ENCODE results near the gene KLF6.

Gene KLF6

DNA sequence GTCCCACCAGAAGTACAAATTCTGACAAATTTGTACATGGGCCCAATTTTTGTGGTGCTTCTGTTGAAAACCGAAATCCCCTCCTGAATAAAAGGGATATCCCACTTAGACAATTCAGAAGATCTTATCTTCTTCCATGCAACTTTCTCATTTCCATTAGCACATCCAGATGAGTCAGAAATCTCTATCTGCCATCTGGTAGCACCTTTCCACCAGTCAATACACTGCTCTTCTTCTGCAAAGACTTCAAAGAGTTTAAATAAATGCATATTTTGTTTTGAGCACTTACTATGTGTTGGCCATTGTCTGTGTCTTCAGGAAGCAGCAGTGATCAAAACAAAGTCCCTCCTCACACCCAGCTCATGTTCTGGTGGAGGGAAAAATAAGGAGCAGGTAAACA lies 12.7 kb upstream of the KLF6 start:
- TF ChIP-seq, protein P1, sequence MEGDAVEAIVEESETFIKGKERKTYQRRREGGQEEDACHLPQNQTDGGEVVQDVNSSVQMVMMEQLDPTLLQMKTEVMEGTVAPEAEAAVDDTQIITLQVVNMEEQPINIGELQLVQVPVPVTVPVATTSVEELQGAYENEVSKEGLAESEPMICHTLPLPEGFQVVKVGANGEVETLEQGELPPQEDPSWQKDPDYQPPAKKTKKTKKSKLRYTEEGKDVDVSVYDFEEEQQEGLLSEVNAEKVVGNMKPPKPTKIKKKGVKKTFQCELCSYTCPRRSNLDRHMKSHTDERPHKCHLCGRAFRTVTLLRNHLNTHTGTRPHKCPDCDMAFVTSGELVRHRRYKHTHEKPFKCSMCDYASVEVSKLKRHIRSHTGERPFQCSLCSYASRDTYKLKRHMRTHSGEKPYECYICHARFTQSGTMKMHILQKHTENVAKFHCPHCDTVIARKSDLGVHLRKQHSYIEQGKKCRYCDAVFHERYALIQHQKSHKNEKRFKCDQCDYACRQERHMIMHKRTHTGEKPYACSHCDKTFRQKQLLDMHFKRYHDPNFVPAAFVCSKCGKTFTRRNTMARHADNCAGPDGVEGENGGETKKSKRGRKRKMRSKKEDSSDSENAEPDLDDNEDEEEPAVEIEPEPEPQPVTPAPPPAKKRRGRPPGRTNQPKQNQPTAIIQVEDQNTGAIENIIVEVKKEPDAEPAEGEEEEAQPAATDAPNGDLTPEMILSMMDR (IDR thresholded peaks at IDR 0.05; ENCODE audit: insufficient read depth, missing control alignments) = no peak
- DNase-seq (ENCODE audit: insufficient read length, low spot score) (no peak), FAIRE-seq (no peak)

DNA sequence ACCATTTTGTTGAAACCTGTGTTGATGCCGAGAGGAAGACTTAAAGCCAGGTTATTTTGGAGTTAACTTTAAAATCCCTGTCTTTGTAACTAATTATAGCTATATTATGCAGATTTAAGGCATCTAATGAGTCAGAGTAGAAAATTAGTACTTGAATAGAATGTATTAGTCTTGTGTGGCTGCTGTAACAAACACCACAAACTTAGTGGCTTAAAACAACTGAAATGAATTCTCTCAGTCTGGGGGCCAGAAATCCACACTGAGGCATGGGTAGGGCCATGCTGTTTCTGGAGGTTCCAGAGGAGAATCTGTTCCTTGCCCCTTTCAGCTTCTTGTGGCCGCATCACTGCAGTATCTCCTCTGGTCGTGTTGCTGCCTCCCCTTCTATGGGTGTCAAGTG lies 8.5 kb upstream of the KLF6 start:
- FAIRE-seq = no peak
- TF ChIP-seq, protein P1 (IDR thresholded peaks at IDR 0.05; ENCODE audit: insufficient read depth, missing control alignments) = no peak
- DNase-seq (ENCODE audit: insufficient read length, low spot score) = no peak

DNA sequence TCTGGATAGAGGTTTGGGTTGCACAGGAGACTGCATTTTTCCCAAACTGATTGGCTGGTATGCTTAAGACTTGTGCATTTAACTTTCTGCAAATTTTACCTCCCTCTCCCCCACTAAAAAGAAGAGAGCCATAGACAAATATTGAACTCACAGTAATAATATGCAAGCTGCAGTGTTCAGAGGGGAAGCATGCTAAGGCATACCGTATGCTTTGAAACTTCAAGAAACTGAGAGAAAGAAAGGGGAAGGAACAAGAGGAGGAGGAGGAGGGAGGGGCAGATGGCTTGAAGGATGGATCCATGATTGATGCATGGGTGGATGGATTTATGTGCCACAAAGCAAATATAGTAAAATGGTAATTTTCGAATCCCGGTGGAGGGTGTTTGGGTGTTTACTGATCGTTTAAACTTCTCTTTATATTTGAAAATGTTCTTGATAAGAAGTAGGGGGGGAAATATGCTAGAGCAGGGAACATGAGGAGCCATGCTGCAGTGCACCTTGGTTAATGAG lies 7.8 kb upstream of the KLF6 start:
- TF ChIP-seq, protein P1 (IDR thresholded peaks at IDR 0.05; ENCODE audit: insufficient read depth, missing control alignments) = no peak

DNA sequence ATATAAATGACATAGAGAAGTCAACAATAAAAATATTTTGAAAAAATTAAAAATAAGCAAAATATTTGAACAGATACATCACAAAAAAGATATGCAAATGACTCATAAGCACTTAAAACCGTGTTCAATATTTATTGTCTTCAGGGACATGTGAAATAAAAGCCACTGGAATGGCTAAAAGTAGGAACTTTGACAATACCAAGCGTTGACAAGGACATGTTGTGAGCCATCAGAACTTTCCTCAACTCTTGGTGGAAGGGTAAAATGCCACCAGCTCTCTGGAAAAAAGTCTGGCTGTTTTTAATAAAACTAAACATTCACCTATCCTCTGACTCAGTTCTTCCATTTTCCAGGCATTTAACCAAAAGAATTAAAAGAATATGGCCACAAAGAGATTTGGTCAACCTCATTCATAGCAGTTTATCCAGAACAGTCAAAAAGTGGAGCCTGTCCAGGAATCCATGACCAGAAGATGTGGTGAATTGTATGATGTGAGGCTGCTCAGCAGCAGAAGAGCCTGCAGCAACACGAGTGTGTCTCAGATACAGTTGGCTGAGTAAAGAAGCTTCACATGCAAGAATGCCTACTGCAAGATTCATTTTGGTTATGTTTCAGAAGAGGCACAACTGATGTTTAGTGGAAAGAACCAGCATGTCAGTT lies 7.1 kb upstream of the KLF6 start:
- no peak for FAIRE-seq
- TF ChIP-seq, protein P1 (IDR thresholded peaks at IDR 0.05; ENCODE audit: insufficient read depth, missing control alignments) = no peak
- DNase-seq (ENCODE audit: insufficient read length, low spot score) = no peak

More for the DNA sequence above, 7.8 kb upstream of the KLF6 start:
- FAIRE-seq (no peak), DNase-seq (ENCODE audit: insufficient read length, low spot score) (no peak)

DNA sequence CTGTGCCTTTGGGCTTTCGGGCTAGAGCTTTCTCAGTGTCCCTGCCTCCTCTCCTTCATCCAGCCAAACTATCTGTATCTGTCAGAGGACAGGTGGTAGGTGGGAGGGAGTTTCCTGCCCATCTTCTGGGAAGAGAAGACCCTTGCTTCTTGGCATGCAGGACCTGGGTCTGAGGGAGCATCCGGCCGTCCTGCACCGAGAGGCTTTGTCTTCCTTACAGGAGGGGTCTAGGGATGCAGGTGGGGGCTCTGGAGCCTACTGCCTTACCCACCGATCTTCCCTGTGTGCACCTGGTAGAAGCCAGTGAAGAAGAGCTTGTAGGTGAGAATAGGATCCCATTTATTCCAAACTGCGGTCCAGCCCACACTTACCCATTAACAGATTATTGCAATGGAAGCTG lies 5.8 kb upstream of the KLF6 start:
- TF ChIP-seq, protein P1 (IDR thresholded peaks at IDR 0.05; ENCODE audit: insufficient read depth, missing control alignments) = no peak
- no peak for FAIRE-seq
- DNase-seq (ENCODE audit: insufficient read length, low spot score) = no peak

DNA sequence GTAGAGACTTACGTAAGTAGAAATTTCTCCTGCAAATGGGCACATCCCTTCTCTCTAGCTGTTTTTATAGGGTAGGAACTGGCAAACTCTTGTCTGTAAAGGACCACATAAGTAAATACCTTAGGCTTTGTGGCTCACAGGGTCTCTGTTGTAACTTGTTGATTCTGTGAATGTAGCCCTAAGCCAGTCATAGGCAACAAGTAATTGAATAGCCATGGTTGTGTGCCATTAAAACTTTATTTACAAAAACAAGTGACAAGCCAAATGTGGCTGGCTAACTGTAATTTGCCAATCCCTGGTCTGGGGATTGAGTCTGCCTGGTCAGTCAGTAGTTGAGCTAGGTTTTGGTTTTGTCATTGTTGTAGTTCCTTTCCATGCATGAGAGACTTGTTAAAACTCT lies 5.3 kb upstream of the KLF6 start:
- TF ChIP-seq, protein P1 (IDR thresholded peaks at IDR 0.05; ENCODE audit: insufficient read depth, missing control alignments) = no peak
- DNase-seq (ENCODE audit: insufficient read length, low spot score) = no peak
- FAIRE-seq = no peak

DNA sequence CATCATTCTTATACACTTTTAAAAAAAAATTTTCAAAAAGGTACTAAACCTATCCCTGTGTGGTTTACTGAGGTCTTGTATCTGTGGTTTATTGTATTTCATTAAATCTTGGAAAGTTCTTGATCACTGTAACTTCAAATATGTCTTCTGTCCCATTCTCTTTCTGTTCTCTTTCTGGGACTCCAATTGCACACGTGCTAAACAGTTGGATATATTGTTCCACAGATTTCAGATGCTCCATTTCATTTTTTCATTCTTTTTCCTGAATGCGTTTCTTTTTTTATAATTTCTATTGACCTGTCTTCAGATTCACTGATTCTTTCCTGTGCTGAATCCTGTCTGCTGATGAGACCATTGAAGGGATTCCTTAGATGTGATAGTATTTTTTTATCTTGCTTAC lies 4.6 kb upstream of the KLF6 start:
- FAIRE-seq (no peak), DNase-seq (ENCODE audit: insufficient read length, low spot score) (no peak)
- TF ChIP-seq, protein P1 (IDR thresholded peaks at IDR 0.05; ENCODE audit: insufficient read depth, missing control alignments) = no peak
